Skeletal muscle cell (primary cell): Measurements from ENCODE around the gene NUP133.

Source experiments
- DNase-seq: peaks from one replicate; pipeline ENCODE4 v3.0.0-alpha.2; 2010; ENCODE audit warnings: low read depth
- H3K4me3 ChIP-seq: 2 replicates; pipeline ENCODE4 v1.5.1; 2011; ENCODE audit warnings: low read depth, mild to moderate bottlenecking, control low read depth, low read length, moderate library complexity

The NUP133 gene

DNA sequence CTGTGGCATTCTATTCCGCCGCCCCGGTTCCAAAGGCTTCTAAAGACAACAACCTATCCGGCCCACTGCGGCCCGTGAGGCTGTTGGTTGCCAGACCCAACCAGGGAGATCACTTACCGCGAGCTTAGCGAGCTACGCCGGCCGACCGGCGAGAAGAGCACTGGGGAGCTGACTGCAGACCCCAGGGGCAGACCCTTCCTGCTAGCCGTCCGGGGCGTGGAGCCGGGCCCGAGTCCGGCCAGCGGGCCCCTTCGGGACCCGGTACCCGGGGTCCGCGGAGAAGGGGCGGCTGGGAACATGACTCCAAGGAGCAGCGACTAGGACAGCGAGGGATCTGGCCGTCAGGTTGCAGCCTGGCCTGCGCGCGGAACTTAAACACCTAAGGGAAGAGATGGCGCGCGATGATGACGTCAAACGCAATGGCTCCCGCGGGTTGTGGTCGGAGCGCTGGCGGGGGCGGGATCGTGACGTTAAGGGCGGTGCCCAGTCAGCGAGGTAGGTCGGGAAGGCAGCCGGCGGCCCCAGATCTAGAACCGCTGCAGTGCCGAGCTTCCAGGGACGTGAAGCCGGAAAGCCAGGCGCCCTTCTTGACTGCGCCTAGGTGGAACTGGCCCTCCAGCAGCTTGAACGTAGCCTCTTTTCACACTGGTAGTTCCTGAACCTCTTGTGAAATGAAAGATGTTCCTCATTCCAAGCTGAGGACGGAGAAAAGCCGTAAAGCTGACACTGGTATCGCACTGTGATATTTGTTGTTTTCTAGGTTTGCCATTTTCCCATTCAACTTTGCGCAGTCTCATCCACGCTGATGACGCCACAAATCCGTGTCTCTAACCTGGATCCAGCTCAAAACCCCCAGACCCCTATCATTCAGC, at the start of gene NUP133:
NUP133 (minus strand) TSS at position 391 of the 872 bp plus-strand sequence; CDS start at position 299, 92 bp downstream.
- peak; percentile 94 for DNase-seq
- H3K4me3 ChIP-seq = peak within 1 kb of the TSS; percentile 99

GRCh38 chr1:229557200-229557850, 49.2 kb upstream of the NUP133 start:
- no peak for DNase-seq
- peak overlapping the region; percentile 76 for H3K4me3 ChIP-seq

GRCh38 chr1:229554886-229555621, 46.9 kb upstream of the NUP133 start:
- no peak overlapping the region for H3K4me3 ChIP-seq
- no peak for DNase-seq

- no peak for DNase-seq
- no peak overlapping the region for H3K4me3 ChIP-seq
These were observed 45.5 kb upstream of the NUP133 start for GRCh38 chr1:229553621-229554130.

DNA sequence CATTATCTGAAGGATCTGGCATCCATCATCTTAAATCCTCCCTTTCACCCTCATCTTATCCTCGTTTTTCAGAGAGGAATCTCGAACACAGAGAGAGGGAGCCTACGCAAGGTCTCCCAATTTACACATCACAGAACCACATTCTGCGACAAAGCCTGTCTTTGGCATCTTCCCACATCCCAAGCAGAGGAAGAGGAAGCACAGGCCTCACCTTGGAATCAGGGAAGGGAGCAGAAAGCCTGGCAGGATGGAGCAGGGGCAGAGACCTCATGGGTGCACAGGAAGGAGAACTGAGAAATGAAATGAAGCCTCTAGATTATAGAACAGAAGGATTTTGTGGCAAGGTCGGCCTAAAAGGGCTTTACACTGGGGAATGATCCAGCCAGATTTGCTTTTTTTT, 44.6 kb upstream of the NUP133 start:
- H3K4me3 ChIP-seq = no peak overlapping the region
- DNase-seq = no peak

- DNase-seq = no peak
- H3K4me3 ChIP-seq = no peak overlapping the region
These were observed 42.8 kb upstream of the NUP133 start for GRCh38 chr1:229550812-229551567.

DNA sequence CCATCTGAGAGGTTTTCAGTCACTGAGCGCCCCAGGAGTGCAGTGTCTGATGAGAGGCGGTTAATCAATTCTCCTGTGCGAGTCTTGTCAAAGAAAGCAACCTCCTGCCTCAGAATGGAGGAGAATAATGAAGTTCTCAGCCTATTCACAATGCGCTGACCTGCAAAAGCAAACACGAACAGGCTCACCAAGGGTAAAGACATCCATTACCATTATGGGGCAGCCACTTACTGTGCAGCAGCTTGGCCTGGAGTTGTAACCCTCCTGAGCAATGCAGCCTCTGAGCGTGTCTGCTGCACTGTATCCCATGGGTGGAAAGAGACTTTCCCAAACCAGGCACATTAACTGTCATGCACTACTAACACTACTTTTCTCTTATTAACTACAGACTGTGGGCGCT, 39.4 kb upstream of the NUP133 start:
- no peak for DNase-seq
- H3K4me3 ChIP-seq = no peak overlapping the region

DNA sequence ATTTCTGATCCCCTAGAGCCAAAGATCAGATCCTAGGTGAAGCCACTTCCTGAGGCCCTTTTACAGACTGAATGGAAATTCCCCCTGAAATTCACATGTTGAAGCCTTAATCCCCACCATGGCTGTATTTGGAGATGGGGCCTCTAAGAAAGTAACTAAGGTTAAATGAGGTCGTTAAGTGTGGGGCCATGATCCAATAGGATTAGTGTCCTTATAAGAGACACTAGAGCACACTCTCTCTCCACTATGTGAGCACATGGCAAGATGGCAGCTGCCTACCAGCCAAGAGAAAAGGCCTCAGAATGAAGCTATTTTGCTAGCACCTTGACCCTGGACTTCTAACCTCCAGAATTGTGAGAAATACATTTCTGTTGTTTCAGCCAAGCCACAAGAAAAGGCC, 36.4 kb upstream of the NUP133 start:
- DNase-seq = no peak
- no peak overlapping the region for H3K4me3 ChIP-seq

GRCh38 chr1:229539863-229540506, 31.8 kb upstream of the NUP133 start:
- no peak for DNase-seq
- H3K4me3 ChIP-seq = no peak overlapping the region

DNA sequence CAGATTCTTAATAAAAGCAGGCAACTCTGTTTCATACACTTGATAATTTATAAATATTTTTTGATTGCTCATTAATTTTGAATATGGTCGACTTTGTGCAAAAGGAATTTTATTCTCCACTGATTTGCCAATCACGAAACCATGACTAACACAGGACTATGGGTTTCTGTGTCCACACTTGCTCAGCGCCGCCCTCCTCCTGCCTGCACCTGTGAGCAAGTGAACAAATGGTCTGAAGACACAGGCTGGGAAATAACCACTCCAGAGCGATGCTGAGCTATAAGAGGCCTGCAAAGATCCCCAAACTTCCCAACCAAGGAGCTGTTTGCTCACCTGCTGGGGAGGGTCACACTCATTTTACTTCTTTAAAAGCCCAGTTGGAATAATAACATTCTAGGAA, 30.8 kb upstream of the NUP133 start:
- no peak for DNase-seq
- no peak overlapping the region for H3K4me3 ChIP-seq

GRCh38 chr1:229537894-229538293, 29.8 kb upstream of the NUP133 start:
- no peak for DNase-seq
- H3K4me3 ChIP-seq = no peak overlapping the region

DNA sequence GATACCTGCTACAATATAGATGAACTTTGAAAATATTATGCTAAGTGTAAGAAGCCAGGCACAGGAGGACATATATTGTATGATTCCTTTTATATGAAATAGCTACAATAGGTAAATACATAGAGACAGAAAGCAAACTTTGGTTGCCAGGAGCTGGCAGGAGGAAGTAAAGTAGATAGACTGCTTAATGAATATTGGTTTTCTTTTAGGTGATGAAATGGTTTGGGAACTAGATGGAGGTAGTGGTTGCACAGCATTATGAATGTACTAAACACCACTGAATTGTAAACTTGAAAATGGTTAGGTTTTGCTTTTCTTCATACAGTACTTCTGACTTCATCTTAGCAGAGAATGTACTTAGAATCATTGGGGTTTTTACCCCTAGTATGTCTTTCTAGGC, 28.8 kb upstream of the NUP133 start:
- H3K4me3 ChIP-seq = no peak overlapping the region
- DNase-seq = no peak

DNA sequence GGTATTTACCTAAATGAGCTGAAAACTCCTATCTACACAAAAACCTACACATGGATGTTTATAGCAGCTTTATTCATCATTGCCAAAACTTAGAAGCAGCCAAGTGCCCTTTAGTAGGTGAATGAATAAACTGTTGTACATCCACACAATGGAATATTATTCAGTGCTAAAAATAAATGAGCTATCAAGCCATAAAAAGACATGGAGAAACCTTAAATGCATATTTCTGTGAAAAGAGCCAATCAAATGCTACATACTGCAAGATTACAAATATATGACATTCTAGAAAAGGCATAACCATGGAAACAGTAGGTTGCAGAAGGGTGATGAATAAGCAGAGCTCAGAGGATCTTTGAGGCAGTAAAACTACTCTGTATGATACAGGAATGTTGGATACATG, 27.1 kb upstream of the NUP133 start:
- no peak overlapping the region for H3K4me3 ChIP-seq
- no peak for DNase-seq

DNA sequence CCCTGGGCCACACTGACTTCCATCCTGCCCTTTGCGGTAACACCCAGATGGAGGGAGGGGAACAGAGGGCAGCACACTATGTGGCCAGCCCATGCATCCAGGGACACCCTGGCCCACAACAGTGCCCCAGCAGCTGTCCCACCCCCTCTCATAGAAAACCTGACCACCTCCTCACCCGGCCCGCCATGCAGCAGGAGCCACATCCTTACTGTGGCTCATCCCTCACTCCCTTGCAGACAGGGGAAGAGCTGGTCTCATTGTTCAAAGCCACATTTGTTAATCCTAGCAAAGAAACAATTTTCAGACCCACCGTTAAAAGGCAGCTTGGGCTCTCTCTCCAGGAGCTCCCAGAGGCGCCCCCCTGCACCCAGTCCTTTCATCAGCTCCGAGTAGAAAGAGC, 23.2 kb upstream of the NUP133 start:
- no peak overlapping the region for H3K4me3 ChIP-seq
- no peak for DNase-seq

GRCh38 chr1:229529639-229530038, 21.5 kb upstream of the NUP133 start:
- no peak for DNase-seq

DNA sequence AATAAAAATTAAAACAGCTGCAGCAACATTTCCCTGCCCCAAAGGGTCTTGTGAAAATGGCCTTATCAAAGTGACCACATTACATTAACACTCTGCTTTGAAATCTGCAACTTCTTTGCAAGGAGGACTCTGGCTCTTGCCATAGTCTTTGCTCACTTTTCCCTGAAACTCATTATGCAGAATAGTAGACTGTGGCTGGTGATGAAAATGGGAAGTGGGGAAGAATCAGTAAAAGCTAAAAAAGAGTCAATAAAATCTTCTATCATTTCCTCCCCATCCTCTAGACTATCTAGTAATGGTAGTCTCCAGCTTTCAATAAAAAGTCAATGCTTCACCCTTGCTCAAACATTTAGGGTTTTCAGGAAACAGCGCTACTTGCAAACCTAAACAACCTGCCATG, 18.6 kb upstream of the NUP133 start:
- H3K4me3 ChIP-seq = no peak overlapping the region
- DNase-seq = no peak

More at GRCh38 chr1:229529639-229530038, 21.5 kb upstream of the NUP133 start:
- H3K4me3 ChIP-seq = no peak overlapping the region

GRCh38 chr1:229523052-229523451, 14.9 kb upstream of the NUP133 start:
- no peak overlapping the region for H3K4me3 ChIP-seq
- no peak for DNase-seq

DNA sequence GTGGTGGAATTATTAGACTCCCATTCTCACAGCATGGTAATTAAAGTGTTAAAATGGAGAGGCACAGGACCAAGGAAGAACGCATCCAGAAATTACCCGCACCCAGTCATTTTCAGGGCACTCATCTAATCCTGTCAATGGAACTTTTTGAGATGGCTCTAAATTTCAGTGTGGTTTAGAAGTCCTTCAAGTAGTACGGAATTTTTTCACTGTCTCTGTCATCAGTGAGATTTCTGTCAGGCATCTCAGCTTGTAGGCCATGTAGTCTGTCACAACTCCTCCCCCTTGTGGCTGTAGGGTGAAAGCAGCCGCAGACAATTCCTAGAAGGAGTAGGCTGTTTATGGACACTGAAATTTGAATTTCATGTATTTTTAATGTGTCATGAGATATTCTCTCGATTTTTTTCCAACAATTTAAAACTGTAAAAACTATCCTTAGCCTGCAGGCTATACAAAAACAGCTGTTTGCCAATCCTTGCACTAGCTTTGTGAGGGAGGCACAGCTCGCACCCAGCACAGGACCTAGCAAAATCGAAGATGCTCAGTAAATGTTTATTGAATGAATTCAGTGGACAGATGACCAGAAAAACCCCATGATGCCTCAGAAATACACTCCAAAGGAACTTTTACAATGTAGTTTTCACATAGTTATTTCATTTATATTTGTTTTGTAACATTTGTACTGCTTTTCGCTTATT, 6.6 kb upstream of the NUP133 start:
- peak; percentile 39 for DNase-seq
- no peak overlapping the region for H3K4me3 ChIP-seq
